GM12801 (cell line): ENCODE data around the gene TNFAIP8.

Experiments used
- TF ChIP-seq, protein P1 (sequence below): IDR thresholded peaks from one replicate; pipeline ENCODE4 v1.5.1; 2011; ENCODE audit warnings: control low read depth; ENCODE audit not compliant: insufficient read length; ENCODE audit errors: extremely low read depth

The TNFAIP8 gene

DNA sequence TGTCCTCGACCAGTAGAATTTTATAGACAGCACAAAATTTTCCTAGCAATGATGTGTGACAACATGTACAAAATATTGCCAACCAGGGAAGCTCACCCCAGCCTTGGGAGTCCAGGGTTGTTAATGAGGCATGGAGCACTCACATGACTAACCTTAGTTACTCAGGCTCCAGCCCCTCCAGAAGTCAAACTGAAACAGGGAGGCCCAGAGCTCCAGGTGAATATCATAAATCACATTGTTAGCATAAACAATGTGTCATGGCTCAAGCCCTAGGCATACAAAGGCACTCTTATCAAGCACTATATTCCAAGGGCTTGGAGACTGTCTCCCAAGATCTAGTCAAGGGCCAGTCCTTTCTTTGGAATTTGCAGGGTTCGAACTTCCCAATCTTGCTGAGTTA is 44.4 kb downstream of the TNFAIP8 start:
- TF ChIP-seq, protein P1, sequence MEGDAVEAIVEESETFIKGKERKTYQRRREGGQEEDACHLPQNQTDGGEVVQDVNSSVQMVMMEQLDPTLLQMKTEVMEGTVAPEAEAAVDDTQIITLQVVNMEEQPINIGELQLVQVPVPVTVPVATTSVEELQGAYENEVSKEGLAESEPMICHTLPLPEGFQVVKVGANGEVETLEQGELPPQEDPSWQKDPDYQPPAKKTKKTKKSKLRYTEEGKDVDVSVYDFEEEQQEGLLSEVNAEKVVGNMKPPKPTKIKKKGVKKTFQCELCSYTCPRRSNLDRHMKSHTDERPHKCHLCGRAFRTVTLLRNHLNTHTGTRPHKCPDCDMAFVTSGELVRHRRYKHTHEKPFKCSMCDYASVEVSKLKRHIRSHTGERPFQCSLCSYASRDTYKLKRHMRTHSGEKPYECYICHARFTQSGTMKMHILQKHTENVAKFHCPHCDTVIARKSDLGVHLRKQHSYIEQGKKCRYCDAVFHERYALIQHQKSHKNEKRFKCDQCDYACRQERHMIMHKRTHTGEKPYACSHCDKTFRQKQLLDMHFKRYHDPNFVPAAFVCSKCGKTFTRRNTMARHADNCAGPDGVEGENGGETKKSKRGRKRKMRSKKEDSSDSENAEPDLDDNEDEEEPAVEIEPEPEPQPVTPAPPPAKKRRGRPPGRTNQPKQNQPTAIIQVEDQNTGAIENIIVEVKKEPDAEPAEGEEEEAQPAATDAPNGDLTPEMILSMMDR = no peak

DNA sequence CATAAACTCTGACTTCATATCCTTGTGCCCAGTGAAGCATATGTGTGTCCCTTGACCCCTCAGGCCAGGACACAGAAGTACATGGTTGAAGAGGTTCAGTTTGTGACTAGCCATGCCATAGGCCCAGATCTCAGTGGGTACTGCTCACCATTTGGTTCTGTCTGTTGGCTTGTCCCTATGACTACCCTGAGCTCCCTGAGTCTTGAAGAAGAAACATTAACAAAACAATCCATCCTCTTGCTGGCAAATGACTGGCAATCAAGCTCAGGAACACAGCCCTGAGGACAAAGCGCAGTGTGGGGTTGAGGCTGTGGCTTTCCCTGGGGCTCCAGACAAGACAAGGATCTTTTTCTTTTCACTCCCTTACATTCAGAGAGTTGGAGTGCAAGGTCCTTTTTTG is 46.3 kb downstream of the TNFAIP8 start:
- TF ChIP-seq, protein P1 = no peak

DNA sequence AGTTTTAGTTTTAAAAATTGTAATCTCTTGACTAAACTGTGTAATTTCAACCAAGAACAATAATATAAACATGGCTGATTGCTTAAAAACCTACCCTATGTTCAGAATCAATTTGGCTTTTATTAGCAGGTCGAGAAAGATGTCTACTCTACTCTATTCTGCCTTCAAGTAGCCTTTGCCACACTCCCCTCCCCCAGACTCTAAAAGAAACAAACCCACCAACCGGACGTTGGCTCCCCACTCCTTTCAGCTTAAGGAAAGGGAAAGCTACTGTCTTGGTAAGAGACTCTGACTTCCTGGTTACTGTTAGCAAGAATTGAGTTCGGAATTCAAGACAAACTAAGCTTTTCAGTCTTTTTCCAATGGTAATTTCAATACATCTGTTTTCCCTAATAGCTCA is 46.7 kb downstream of the TNFAIP8 start:
- TF ChIP-seq, protein P1 = no peak

DNA sequence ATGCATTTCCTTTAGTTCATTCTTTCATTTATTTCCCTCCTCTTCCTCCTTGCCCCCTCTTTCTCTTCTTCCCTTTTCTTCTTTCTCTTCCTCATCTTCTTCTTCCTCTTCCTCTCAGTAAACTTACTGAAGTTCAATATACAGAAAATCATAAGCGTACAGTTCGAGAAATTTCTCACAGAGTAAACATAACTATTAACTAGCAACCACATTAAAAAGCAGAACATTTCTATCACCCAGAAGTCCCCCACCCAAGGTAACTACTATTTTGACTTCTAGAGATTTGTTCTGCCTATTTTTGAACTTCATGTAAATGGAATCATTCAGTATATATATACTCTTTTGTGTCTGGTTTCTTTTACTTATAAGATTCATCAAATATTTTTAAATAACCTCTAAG is 48.2 kb downstream of the TNFAIP8 start:
- TF ChIP-seq, protein P1 = no peak

DNA sequence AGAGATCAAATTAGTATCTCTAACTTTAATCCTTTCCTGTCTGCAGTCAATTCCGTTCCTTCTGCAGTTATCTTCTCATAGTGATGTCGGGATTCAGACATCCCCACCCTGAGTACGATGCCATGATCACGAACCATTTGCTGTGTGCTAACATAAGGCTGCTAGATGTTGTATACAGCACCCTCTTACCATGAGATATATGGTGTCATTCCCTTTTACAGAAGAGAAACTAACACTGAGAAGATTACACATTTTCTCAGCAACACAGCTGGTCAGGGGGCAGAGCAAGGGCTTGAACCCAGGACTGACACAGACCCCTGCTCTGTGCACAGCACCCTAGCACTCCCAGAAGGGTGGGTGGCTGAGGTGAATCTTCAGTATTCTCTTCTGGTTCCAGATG is 49.6 kb downstream of the TNFAIP8 start:
- TF ChIP-seq, protein P1 = no peak

DNA sequence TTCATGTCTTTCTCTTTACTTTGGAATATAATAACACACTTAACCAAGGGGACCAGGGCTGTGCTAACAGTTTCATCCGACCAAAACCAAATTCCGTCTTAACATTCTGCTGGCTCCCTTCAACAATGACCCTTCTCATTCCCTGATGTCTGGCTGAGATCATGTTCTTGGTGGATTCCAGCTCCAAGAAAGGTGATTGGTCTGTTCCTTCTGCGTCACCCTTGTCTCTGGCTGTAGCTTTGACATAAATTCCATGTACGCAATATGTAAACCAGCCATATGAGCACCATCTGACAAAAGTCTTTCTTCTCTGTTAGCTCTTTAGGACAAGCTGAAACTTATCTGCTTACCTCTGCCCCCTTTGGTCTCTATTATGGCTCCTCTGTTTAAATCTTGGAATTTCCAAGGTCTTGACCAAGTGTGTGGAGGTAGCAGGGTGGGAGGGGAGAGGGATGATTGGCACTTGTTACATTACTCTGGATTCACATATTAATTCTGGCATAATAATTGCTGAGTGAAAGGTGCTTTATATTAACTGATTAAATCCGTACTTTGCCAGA is 50.8 kb downstream of the TNFAIP8 start:
- TF ChIP-seq, protein P1 = no peak

DNA sequence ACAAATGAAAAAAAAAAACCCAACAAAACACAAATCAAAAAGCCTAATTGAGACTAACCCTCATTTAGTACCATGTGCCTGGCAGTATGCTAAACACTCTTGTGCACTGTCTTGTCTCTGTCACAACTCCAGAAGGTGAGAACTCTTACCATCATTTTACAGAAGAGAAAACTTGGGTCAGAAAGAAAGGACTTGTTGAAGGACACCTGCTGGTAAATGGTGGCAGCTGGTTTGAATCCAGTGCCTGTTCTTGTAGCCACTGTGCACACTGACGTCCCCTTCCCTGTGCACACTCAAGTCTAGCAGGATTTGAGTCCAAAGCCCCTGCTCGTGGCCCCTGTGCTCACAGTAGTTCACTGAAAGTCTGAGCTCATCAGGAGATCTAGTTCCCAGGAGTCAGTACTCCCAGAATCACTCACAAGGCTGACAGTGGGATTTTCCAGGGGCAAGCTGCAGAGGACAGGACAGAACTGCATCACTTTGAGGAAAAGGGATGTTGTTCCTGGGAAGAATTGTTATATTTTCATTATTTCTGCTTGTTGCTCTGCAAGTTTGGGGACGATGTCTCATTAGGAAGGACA is 53.5 kb downstream of the TNFAIP8 start:
- TF ChIP-seq, protein P1 = no peak
